Ecto neural progenitor cell (in vitro differentiated cells): Measurements from ENCODE around the gene TRIM52.
A peak's percentile ranks its signal among the peaks of the same experiment; 100 is the strongest.

ENCODE experiments used
- DNase-seq: peaks from one replicate; pipeline ENCODE4 v3.0.0-alpha.2; 2018; ENCODE audit warnings: low spot score

Gene TRIM52

GRCh38 chr5:181258576-181258975 is 2.4 kb downstream of the TRIM52 start:
- no peak for DNase-seq

- DNase-seq, result no peak
These were observed 4.9 kb downstream of the TRIM52 start for GRCh38 chr5:181255836-181256578.

- no peak for DNase-seq
These were observed 5.7 kb downstream of the TRIM52 start for GRCh38 chr5:181255276-181255675.

GRCh38 chr5:181248277-181248676 is 12.7 kb downstream of the TRIM52 start:
- DNase-seq, result no peak

- DNase-seq, result peak; percentile 91
These were observed 14.5 kb downstream of the TRIM52 start for GRCh38 chr5:181246276-181247049.

- no peak for DNase-seq
These were observed 15.3 kb downstream of the TRIM52 start for GRCh38 chr5:181245427-181246275.

- peak; percentile 93 for DNase-seq
These were observed 17.2 kb downstream of the TRIM52 start, which contains the start of gene RACK1 for GRCh38 chr5:181243564-181244343. Gene RACK1, minus strand, starts transcription at chr5:181243906. Its CDS starts 106 bp downstream, at chr5:181243800.

DNA sequence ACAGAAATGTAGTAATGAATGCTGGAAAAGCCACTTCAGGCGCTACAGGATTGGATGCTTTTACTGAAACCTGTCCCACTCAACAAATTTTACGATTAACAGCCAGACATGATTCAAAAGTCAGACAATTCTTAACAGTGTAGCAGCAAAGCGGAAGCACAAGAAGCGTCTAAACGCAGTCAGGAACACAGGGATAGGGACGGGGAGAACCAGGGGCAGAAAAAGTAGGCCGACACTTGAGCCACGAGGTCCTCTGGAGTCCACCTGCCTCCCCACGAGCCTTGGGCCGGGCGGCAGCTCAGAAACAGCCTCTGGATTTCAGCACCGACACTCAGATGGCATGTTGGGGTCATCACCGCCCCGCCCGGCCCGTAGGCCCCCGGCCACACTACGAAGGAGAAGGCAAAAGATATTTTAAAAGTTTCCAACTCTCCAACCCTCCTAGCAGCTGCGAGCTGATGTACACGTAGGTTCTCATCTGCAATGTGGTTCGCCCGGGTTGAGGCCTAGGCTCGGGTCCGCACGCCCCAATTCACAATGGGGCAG is 17.9 kb downstream of the TRIM52 start:
- DNase-seq, result no peak

GRCh38 chr5:181242031-181242451 is 18.9 kb downstream of the TRIM52 start:
- DNase-seq, result no peak

GRCh38 chr5:181241393-181241975 is 19.5 kb downstream of the TRIM52 start:
- no peak for DNase-seq

GRCh38 chr5:181239062-181239663 is 21.8 kb downstream of the TRIM52 start:
- DNase-seq, result no peak

GRCh38 chr5:181237729-181238385 is 23.1 kb downstream of the TRIM52 start:
- DNase-seq, result no peak

GRCh38 chr5:181236954-181237641 is 23.8 kb downstream of the TRIM52 start:
- DNase-seq, result no peak

GRCh38 chr5:181236471-181236870 is 24.5 kb downstream of the TRIM52 start:
- no peak for DNase-seq

GRCh38 chr5:181235689-181236366 is 25.1 kb downstream of the TRIM52 start:
- DNase-seq, result no peak

DNA sequence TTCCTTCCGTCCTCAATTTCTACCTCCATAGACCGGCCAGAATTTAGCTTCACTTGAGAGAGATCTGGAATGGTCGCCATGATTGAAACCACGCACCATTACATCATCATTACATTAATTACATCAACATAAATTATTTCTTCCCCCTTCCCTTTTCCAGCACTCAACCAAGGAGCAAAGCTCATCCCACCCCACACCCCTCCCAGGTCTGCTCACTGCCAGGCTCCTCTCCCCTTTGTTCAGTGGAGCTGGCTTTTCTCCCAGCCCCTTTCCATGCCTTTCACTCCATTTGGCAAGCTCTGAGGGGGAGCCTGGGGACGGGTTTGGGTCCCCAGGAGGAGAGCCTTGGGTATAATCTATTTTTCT is 25.6 kb downstream of the TRIM52 start:
- no peak for DNase-seq

DNA sequence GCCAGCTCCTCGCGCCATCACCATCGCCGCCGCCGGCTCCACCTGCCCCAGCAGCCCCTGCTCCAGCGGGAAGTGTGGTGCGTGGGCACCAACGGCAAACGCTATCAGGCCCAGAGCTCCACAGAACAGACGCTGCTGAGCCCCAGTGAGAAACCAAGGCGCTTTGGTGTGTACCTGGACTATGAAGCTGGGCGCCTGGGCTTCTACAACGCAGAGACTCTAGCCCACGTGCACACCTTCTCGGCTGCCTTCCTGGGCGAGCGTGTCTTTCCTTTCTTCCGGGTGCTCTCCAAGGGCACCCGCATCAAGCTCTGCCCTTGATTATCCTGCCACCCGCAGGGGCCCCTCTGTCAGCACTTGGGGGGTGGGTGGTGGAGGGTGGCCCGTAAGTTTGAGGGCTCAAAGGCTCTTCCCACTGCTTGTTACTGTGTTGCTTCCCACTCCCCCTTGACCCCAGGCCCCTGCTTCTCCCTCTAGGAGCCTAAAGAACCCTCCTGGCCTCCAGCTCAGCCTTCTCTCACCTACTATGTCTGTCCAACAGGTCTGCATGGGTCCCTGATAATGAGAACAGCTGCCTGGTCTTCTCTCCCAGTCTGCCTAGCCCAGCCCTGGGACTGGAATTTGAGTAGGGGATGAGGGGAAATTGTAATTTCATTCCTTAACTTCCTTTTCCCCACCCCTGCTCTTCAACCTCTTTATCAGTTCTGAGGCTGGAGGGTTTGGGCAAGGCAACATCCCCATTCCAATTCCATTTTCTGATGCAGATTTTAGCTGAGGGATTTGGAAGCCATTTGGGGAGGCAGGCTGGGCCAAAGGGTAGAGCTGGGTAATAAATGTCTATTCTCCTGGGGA is 26.3 kb downstream of the TRIM52 start:
- no peak for DNase-seq
